H54 (cell line): Measurements from ENCODE around the gene EVA1B.

Experiments used
- DNase-seq: peaks from one replicate; pipeline ENCODE4 v3.0.0; 2011; ENCODE audit warnings: low spot score, mixed read lengths; ENCODE audit not compliant: insufficient read length
- FAIRE-seq: peaks from 3 replicates; lab custom pipeline; 2011; peaks lifted over from hg19 to GRCh38; lab: Jason Lieb, UNC
- POLR2A ChIP-seq: IDR thresholded peaks from 2 replicates; pipeline ENCODE4 v1.6.1; 2011; ENCODE audit warnings: low read depth, mild to moderate bottlenecking, low read length

Gene EVA1B

GRCh38 chr1:36352910-36353878 lies 29.7 kb upstream of the EVA1B start:
- no peak for FAIRE-seq

DNA sequence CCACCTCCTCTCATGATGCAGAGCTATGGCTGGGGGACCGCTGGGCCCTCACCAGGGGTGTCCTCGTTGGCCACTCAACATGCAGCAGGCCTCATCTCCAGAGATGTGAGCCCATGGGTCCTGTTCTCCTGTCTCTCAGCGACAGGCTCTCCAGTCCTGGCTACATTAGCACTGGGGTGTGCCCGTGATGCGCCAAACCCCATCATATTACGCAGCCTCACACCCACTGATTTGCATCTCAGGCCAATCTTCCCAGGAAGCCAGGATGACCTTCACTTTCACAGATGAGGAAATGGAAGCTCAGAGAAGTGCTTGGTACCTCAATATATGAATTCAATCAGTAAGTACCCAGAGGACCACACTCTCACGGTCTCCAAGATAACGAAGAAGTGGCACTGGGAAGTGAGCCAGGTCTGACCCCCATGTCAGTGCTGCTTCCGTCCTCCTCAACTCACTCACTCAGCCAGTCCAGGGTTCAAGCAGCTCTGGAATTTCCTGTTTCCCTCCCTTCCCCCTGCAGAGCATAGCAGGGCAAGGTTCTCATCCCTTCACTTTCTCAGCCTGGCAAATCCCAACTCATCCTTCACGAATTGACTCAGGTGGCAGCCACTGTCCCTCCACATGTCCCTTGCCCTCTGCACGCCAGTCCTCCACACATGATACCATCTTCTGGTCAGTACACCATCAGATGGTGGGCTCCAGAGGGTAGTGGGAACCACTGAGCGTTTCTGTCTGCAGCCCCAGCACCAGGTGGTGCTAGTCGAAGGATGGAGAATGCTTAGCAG lies 28.9 kb upstream of the EVA1B start:
- DNase-seq (no peak), FAIRE-seq (no peak)
- no peak for TF ChIP-seq POLR2A

More at GRCh38 chr1:36352910-36353878, 29.7 kb upstream of the EVA1B start:
- no peak for TF ChIP-seq POLR2A
- DNase-seq = peak; percentile 72

- DNase-seq (peak; percentile 75), FAIRE-seq (no peak)
- TF ChIP-seq POLR2A = peak; percentile 38; the same call in 1 of the 2 replicates
Measured at GRCh38 chr1:36351227-36351977, 28.0 kb upstream of the EVA1B start.

GRCh38 chr1:36350659-36351226 lies 27.3 kb upstream of the EVA1B start:
- FAIRE-seq = no peak
- peak; percentile 84 for DNase-seq
- TF ChIP-seq POLR2A = no peak

- no peak for FAIRE-seq
- no peak for DNase-seq
Measured at GRCh38 chr1:36349839-36350238, 26.4 kb upstream of the EVA1B start.

GRCh38 chr1:36349241-36349671 lies 25.8 kb upstream of the EVA1B start:
- no peak for DNase-seq
- FAIRE-seq = no peak
- TF ChIP-seq POLR2A = no peak

More at GRCh38 chr1:36349839-36350238, 26.4 kb upstream of the EVA1B start:
- no peak for TF ChIP-seq POLR2A

DNA sequence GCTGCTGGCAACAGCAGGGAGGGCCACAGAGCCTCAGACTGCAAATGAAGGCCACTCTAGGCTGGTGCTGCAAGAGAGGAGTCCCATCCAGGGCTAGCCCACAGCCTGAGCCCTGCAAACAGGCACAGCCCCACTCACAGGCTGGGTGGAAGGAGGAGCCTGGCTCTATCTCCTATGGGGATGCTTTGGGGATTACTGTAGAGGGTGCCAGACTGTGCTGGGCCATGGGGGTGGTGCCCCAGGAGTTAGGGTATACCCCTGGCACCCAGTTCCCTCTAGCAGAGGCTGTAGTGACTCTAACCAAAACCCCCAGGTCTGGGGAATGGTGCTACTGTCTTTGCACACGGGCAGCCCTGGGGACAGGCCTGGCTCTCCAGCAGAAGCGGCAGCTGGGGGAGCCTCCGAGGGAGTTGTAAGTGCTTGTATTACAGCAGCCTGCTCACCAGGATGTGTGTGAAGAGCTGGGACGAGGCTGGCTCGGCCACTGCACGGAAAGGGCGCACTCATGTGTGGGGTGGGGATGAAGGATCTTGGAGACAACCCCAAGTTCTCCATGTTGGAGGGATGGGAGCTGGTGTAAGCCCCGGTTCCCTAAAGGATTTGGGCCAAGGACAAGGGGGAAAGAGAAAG lies 23.4 kb upstream of the EVA1B start:
- no peak for TF ChIP-seq POLR2A
- FAIRE-seq = no peak
- no peak for DNase-seq

DNA sequence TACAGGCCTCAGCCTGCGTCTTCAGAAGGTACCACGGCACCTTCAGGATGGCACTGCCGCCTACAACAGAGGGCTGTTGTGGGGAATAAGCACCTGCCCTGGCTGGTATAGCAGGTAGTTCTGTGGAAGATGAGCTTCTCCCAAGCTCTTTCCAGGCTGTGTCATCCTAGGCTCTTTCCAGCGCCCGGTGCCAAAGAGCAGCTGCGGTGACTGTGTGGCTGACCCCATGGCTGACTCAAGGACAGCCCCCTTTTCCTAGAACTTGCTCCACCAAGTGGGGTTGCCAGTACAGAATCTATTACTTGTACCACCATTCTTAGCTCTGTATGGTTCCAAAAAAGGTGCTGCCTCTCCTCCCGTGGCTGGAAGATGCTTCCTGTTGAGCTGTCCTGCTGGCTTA lies 21.9 kb upstream of the EVA1B start:
- no peak for TF ChIP-seq POLR2A
- FAIRE-seq (no peak), DNase-seq (no peak)

- TF ChIP-seq POLR2A = no peak
- FAIRE-seq (no peak), DNase-seq (no peak)
Measured at GRCh38 chr1:36344395-36344680, 20.9 kb upstream of the EVA1B start.

DNA sequence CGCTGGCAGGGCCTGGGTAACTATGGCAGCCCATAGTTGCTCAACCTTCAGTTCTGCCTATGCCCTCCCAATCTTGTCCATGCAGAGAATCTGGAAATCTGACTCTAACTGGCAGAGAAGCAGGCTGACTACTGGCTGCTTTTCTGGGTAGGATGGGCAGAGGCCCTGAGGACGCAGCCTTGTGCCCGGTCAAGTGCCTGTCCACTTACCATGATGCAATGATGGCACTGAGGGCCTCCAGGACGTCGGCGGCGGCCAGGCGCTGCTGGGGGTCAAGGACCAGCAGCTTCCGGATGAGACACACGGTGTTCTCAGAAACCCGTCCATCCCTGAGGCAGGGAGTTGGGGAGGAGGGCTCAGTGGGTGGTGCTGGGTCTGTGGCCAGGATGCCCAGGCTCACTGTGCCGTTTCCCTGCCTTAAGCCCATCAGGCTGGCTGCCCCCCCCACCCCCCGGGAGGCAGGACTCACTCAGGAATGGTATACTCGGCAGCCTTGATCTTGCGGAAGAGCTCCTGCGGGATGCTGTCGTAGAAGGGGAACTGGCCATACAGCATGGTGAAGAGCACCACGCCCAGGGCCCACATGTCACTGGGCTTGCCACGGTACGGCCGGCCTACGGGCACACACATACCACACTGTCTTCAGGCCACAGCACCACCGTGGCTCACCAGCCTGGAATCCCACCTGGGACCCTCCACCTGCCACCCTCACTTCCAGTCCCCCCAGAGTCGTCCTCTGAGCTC lies 20.4 kb upstream of the EVA1B start:
- FAIRE-seq (no peak), DNase-seq (no peak)
- no peak for TF ChIP-seq POLR2A

GRCh38 chr1:36342426-36343185 lies 19.2 kb upstream of the EVA1B start:
- DNase-seq (peak; percentile 87), FAIRE-seq (peak; percentile 60)
- no peak for TF ChIP-seq POLR2A
